HG03066 (cell line): Measurements from ENCODE around the gene SERPINA9.
"Not testable (repeated sequence)": the region's sequence is repeated elsewhere in the genome, so short reads cannot be mapped to it uniquely, and the experiment has no call there.

Experiments used
- ATAC-seq: cut with Tn5 transposase; IDR thresholded peaks from one replicate; pipeline ENCODE4 v1.9.1; 2021; ENCODE audit warnings: low read depth; ENCODE audit not compliant: unreplicated experiment

SERPINA9 gene

GRCh38 chr14:94489336-94489735 is 13.3 kb upstream of the SERPINA9 start:
- ATAC-seq, result no peak

DNA sequence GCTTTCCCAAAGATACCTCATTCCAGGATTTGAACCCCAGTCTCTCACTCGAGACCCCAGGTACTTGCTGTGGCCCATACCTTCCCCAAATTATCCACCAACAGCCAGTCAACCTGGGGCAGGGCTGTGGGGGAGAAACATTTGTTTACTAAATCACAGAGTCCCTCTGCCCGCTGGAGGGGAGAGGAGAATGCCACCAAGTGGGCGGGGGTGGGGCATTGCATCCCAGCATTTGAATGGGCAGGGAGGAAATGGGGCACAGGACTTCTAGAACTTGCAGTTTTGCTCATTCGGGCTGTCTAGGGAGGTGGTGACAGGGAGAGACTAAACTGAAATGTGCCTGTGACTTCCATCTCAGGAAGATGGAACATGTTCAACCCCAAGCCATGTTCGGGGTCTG is 10.9 kb upstream of the SERPINA9 start:
- no peak for ATAC-seq

GRCh38 chr14:94485944-94486841 is 10.2 kb upstream of the SERPINA9 start:
- no peak for ATAC-seq

- ATAC-seq, result no peak
These were observed 8.5 kb upstream of the SERPINA9 start for GRCh38 chr14:94484481-94484880.

DNA sequence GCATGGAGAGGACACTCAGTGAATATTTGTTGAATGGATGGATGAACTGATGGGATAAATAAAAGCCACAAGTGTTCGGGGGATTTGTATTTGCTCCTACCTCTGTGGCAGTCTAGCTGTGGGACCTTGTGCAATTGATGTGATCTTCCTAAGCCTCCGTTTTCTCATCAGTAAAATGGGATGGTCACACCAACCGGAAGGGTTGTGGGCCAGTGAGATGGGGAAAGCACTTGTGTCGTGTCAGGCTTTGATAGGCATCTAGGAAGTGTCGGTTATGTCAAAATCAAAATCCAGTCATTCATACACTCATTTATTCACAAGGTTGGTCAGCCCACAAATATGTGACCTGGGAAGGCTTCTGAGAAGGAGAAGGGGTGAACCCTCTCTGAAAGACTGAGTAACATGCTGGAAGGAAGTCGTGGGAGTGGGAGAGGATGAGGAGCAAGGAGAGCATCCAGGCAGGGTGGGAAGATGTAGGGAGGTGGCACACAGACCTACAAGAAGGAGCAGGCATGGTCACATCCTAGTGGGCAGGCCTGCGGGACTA is 7.8 kb upstream of the SERPINA9 start:
- no peak for ATAC-seq

GRCh38 chr14:94483071-94483451 is 7.1 kb upstream of the SERPINA9 start:
- no peak for ATAC-seq

DNA sequence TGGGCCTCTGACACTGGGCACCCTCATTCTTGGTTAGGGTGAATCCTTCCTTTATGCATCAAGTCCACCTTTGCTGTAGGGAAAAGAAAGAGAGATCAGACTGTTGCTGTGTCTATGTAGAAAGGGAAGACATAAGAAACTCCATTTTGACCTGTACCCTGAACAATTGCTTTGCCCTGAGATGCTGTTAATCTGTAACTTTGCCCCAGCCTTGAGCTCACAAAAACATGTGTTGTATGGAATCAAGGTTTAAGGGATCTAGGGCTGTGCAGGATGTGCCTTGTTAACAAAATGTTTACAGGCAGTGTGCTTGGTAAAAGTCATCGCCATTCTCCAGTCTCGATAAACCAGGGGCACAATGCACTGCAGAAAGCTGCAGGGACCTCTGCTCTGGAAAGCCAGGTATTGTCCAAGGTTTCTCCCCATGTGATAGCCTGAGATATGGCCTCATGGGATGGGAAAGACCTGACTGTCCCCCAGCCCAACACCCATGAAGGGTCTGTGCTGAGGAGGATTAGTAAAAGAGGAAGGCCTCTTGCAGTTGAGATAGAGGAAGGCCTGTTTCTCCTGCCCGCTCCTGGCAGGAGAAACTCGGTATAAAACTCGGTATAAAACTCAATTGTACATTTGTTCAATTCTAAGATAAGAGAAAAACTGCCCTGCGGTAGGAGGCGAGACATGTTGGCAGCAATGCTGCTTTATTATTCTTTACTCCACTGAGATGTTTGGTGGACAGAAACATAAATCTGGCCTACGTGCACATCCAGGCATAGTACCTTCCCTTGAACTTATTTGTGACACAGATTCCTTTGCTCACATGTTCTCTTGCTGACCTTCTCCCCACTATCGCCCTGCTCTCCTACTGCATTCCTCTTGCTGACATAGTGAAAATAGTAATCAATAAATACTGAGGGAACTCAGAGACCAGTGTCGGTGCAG is 6.4 kb upstream of the SERPINA9 start:
- not testable (repeated sequence) for ATAC-seq

GRCh38 chr14:94481468-94482131 is 5.6 kb upstream of the SERPINA9 start:
- no peak for ATAC-seq

DNA sequence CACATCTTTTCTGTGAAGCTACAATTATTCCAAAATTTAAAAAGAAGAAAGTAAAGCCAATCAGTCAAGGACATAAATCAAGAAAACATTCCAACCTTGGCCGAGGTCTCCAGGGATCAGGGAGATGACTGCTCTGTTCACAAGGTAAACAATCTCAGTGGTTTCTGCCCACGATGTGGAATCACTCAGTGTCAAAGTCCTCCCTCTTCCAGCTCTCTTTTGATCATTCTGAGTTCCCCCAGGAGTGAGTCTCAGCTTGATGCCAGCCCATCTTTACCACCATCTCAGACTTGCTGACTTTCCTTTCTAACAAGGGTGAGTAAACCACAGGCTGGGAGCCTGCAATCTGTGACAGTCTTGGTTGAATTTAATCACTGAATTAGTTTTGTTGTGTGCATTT is 4.8 kb upstream of the SERPINA9 start:
- no peak for ATAC-seq

DNA sequence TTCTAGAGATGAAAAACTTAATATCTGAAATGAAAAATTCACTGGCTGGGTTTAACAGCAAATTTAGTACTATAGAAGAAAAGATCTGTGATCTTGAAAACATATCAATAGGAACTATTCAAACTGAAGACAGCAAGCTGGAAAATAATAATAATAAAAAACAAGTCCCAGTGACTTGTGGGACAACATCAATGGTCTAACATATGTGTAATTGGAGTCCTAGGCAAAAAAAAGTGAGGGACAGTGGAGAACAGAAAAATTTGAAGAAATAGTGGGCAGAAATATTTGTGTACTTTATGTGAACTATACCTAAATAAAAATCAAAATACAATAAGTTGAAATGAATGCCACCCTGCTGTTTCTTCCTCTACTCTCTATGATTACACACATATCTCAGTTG is 2.4 kb upstream of the SERPINA9 start:
- no peak for ATAC-seq

DNA sequence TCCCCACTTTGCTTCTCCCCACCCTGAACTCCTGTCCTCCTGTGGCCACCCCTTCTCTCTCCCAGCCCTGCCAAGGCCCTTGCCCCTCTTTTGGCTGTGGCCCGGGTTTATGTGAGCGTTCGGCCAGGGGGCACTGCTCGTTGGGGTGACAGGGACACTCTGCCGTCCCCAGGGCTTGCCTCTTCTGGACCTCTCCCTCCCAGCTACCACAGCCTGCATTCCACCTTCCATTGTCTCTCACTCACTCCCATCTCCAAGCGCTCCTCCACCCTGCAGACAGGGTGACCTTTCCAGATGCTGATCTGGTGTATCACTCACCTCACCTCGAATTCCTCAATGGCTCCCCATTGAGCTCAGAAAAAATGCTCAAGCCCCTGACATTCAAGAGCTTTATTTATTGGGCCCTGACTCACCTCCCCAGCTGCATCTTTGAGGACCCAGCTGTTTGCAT is 1.4 kb downstream of the SERPINA9 start:
- ATAC-seq, result no peak

GRCh38 chr14:94473666-94474410 is 2.2 kb downstream of the SERPINA9 start:
- no peak for ATAC-seq

GRCh38 chr14:94472842-94473241 is 3.2 kb downstream of the SERPINA9 start:
- ATAC-seq, result no peak

- ATAC-seq, result no peak
These were observed 5.0 kb downstream of the SERPINA9 start for GRCh38 chr14:94471045-94471444.

DNA sequence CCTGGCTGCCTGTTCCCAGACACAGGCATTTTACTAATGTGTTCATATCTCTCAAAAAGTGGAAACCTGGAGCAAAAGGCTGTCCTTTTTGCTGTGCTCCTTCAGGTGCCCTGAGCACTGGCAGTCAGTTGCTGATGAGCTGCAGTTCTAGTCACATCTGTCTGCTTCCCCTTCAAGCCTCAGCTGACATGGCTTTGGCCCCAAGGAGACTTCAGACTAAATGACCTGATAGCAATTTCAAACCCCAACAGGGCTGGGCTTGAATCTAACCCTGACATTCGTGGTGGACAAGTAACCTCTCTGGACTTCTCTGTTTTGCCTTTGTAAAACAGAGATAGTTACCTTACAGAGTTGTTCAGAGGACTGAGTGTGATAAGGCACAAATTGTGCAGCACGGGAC is 5.7 kb downstream of the SERPINA9 start:
- ATAC-seq, result no peak

DNA sequence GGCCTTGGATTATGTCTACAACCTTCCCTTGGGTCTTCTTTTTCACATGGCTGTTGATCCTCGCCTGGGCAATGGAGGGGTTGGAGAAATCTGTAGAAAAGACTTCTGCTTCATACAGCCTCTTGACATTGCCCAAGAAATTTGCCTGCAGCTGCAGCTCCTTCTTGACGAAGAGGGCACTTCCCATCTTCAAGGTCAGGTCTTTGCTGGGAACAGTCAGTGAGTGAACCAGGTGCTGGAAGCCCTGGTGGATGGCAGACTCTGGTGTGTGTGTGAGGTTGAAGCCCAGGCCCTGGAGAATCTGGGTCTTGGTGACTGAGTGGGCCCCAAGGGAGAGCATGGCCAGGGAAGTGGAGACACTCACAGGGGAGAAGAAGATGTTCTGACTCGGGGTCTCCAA is 6.7 kb downstream of the SERPINA9 start:
- no peak for ATAC-seq

DNA sequence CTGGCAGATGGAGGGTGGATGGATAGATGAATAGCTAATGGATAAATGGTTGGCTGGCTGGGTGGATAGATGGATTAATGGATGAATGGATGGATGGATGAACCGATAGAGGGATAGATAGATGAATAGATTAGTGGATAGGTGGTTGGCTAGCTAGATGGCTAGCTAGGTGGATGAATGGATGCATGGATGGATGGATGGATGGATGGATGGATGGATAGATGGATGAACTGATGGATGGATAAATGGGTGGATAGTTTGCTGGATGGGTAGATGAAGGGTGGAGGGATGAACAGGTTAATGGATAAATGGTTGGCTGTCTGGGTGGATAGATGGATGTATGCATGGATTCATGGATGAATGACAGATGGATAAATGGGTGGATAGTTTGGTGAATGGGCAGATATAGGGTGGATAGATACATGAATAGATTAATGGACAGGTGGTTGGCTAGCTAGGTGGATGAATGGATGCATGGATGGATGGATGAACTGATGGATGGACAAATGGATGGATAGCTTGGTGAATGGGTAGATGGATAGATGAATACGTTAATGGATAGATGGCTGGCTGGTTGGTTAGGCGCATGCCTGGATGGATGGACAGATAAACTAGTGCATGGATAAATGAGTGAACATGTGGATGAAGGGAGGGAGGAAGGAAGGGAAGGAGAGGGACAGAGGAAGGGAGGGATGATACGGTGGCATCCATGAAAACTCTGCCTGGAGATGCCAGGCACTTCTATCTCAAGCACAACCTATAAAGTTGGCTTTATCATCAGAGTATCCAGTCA is 8.1 kb downstream of the SERPINA9 start:
- no peak for ATAC-seq

GRCh38 chr14:94466706-94467370 is 9.2 kb downstream of the SERPINA9 start:
- no peak for ATAC-seq

DNA sequence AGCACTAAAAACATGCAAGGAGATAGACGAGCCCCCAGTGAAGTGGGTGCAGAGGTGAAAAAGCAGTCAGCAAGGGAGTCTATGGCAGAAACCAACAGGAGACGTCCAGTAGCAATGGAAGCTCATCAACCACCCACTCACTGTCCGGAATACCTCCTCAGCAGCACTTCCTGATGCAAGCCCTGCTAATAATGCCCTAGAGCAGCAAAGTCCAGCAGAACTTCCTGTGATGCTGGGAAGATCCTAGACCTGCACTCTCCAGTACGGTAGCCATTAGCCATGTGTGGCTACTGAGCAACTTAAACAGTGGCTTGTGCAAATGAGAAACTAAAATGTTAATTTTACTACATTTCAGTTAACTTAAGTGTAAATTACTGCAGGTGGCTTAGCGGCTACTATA is 11.0 kb downstream of the SERPINA9 start:
- no peak for ATAC-seq
